HEK293 (cell line): ENCODE results near the gene PDZD2.

Experiments used
- CTCF ChIA-PET: fragments of 350-600 bp; formaldehyde crosslinking; extraction: SDS; loops from one replicate; lab custom pipeline; 2021; ENCODE audit warnings: antibody characterized with exemption; lab: Yijun Ruan, JAX
- POLR2A ChIA-PET: fragments of 300-600 bp; formaldehyde crosslinking; extraction: SDS; loops from one replicate; lab custom pipeline; 2020; ENCODE audit warnings: antibody characterized with exemption, inconsistent platforms; lab: Yijun Ruan, JAX
- H3K27ac ChIP-seq: fragments of 200-500 bp; sonication (Bioruptor generic); 2 replicates; pipeline ENCODE4 v1.5.1; 2014; ENCODE audit warnings: low read depth, low read length, control low read depth, inconsistent platforms; ENCODE audit errors: extremely low read depth
- H3K36me3 ChIP-seq, 2 experiments: fragments of 200-500 bp in 1 of 2; sonication (Bioruptor generic) in 1 of 2; 1 replicate in 1 of 2; 2 replicates in 1 of 2; pipeline ENCODE4 v1.5.1; 2014 to 2017; ENCODE audit warnings: inconsistent platforms in 2 of 2, low read length in 2 of 2; ENCODE audit not compliant: control insufficient read depth in 2 of 2, insufficient read depth in 1 of 2
- H3K4me1 ChIP-seq: fragments of 200-500 bp; sonication (Bioruptor generic); 2 replicates; pipeline ENCODE4 v1.5.1; 2014; ENCODE audit warnings: mild to moderate bottlenecking, low read length, inconsistent platforms; ENCODE audit not compliant: control insufficient read depth, insufficient read depth
- H3K4me3 ChIP-seq: 2 replicates; pipeline ENCODE4 v1.5.1; 2011; ENCODE audit warnings: low read depth, mild to moderate bottlenecking, control low read depth, low read length, moderate library complexity
- H3K9me3 ChIP-seq: fragments of 200-500 bp; sonication (Bioruptor generic); 2 replicates; pipeline ENCODE4 v1.5.1; 2014; ENCODE audit warnings: low read depth, low read length, inconsistent platforms; ENCODE audit not compliant: control insufficient read depth, insufficient read depth
- EGR2 ChIP-seq: fragments of 450-650 bp; formaldehyde crosslinking; IDR thresholded peaks from 2 replicates; pipeline ENCODE4 v1.5.1; 2016; ENCODE audit warnings: low read depth, missing biosample characterization, missing genetic modification characterization
- ELK4 ChIP-seq: IDR thresholded peaks from 2 replicates; pipeline ENCODE4 v1.6.1; 2011; ENCODE audit warnings: mild to moderate bottlenecking, low read depth, low read length, borderline replicate concordance
- KLF1 ChIP-seq: fragments of 450-650 bp; formaldehyde crosslinking; IDR thresholded peaks from 2 replicates; pipeline ENCODE4 v1.5.1; 2016; ENCODE audit warnings: missing biosample characterization, missing genetic modification characterization
- PRDM10 ChIP-seq: fragments of 450-650 bp; formaldehyde crosslinking; IDR thresholded peaks from 2 replicates; pipeline ENCODE4 v1.5.1; 2016; ENCODE audit warnings: missing biosample characterization, missing genetic modification characterization
- TSHZ1 ChIP-seq: fragments of 450-650 bp; formaldehyde crosslinking; IDR thresholded peaks from 2 replicates; pipeline ENCODE4 v1.5.1; 2016; ENCODE audit warnings: missing biosample characterization, missing genetic modification characterization, borderline replicate concordance
- ZFHX2 ChIP-seq: fragments of 450-650 bp; formaldehyde crosslinking; conservative IDR thresholded peaks from 2 replicates; pipeline ENCODE4 v1.5.1; 2016; ENCODE audit warnings: missing biosample characterization, missing genetic modification characterization
- ZNF121 ChIP-seq: fragments of 450-650 bp; formaldehyde crosslinking; IDR thresholded peaks from 2 replicates; pipeline ENCODE4 v1.5.1; 2016; ENCODE audit warnings: missing biosample characterization, missing genetic modification characterization
- ZNF214 ChIP-seq: fragments of 450-650 bp; formaldehyde crosslinking; IDR thresholded peaks from 2 replicates; pipeline ENCODE4 v1.5.1; 2017; ENCODE audit warnings: missing biosample characterization, mild to moderate bottlenecking, missing genetic modification characterization, borderline replicate concordance
- ZNF248 ChIP-seq: fragments of 450-650 bp; formaldehyde crosslinking; IDR thresholded peaks from 2 replicates; pipeline ENCODE4 v1.5.1; 2017; ENCODE audit warnings: missing biosample characterization, missing genetic modification characterization
- ZNF548 ChIP-seq: fragments of 450-650 bp; formaldehyde crosslinking; IDR thresholded peaks from 2 replicates; pipeline ENCODE4 v1.5.1; 2016; ENCODE audit warnings: missing biosample characterization, missing genetic modification characterization
- ZNF639 ChIP-seq: fragments of 450-650 bp; formaldehyde crosslinking; IDR thresholded peaks from 2 replicates; pipeline ENCODE4 v1.5.1; 2016; ENCODE audit warnings: missing biosample characterization, missing genetic modification characterization
- ZNF843 ChIP-seq: fragments of 450-650 bp; formaldehyde crosslinking; IDR thresholded peaks from 2 replicates; pipeline ENCODE4 v1.5.1; 2016; ENCODE audit warnings: missing biosample characterization, missing genetic modification characterization

Gene PDZD2

GRCh38 chr5:32018476-32019436 is 379.8 kb downstream of the PDZD2 start:
- H3K27ac ChIP-seq: no peak overlapping the region
- peaks cover 15% of the 10 kb centered on the region; the same call in 1 of the 2 replicates for H3K4me1 ChIP-seq
- CTCF ChIA-PET: interaction anchor here (0.6 to 1.1 kb wide), 3 partner anchors 58 to 139 kb away, joined by 3 to 4 read pairs (median 3); no protein-coding TSS in a partner anchor
- TF ChIP-seq ZNF548 (tag by site-specific recombination): no peak
- TF ChIP-seq ZNF843 (tag by site-specific recombination): 0 out of 2 replicates have a peak, but pooled peaks have one; percentile 25
- TF ChIP-seq ZFHX2: peak; percentile 69
- TF ChIP-seq ELK4: no peak
- peak; percentile 84 for TF ChIP-seq EGR2
- peak; percentile 72 for TF ChIP-seq KLF1 (tag by site-specific recombination)
- peak; percentile 90 for TF ChIP-seq ZNF121 (tag by site-specific recombination)
- no peak for TF ChIP-seq ZNF639 (tag by site-specific recombination)
- TF ChIP-seq, all 188 proteins: peak for 5
- no peaks in the 10 kb centered on the region for H3K36me3 ChIP-seq
- no peak overlapping the region for H3K4me3 ChIP-seq
- POLR2A ChIA-PET: no interaction called here
- no peaks in the 10 kb centered on the region for H3K9me3 ChIP-seq

- no peak overlapping the region for H3K27ac ChIP-seq
- POLR2A ChIA-PET: interaction anchor here (0.6 kb wide), 1 partner anchor 35 kb away, joined by 4 read pairs; no protein-coding TSS in a partner anchor
- no peak overlapping the region for H3K4me3 ChIP-seq
- H3K4me1 ChIP-seq: peaks cover 13% of the 10 kb centered on the region; the same call in 1 of the 2 replicates
- H3K36me3 ChIP-seq: no peaks in the 10 kb centered on the region
- no peak for TF ChIP-seq PRDM10
- no peak for TF ChIP-seq ZNF248 (tag by site-specific recombination)
- no peak for TF ChIP-seq ZNF214 (tag by site-specific recombination)
- no peak for TF ChIP-seq TSHZ1 (tag by site-specific recombination)
- H3K9me3 ChIP-seq: no peaks in the 10 kb centered on the region
- CTCF ChIA-PET: interaction anchor here (0.6 to 1.1 kb wide), 4 partner anchors 8 to 436 kb away, joined by 3 to 4 read pairs (median 3); no protein-coding TSS in a partner anchor
Measured at GRCh38 chr5:32020271-32020670, 381.3 kb downstream of the PDZD2 start.
